GM19025 (cell line): ENCODE results near the gene SPDYE2.
"Not testable (repeated sequence)": the region's sequence is repeated elsewhere in the genome, so short reads cannot be mapped to it uniquely, and the experiment has no call there.

Source experiments
- ATAC-seq: cut with Tn5 transposase; IDR thresholded peaks from one replicate; pipeline ENCODE4 v1.9.1; 2021; ENCODE audit warnings: mild to moderate bottlenecking, low read depth, moderate library complexity; ENCODE audit not compliant: unreplicated experiment

Gene SPDYE2

GRCh38 chr7:102596036-102596435 lies 45.0 kb downstream of the SPDYE2 start:
- not testable (repeated sequence) for ATAC-seq

- not testable (repeated sequence) for ATAC-seq
These were observed 48.7 kb downstream of the SPDYE2 start for GRCh38 chr7:102599699-102600098.

- ATAC-seq, result not testable (repeated sequence)
These were observed 51.3 kb downstream of the SPDYE2 start for GRCh38 chr7:102602317-102602716.

GRCh38 chr7:102604431-102605145 lies 53.6 kb downstream of the SPDYE2 start:
- not testable (repeated sequence) for ATAC-seq

- not testable (repeated sequence) for ATAC-seq
These were observed 55.8 kb downstream of the SPDYE2 start for GRCh38 chr7:102606848-102607247.

GRCh38 chr7:102609734-102610133 lies 58.7 kb downstream of the SPDYE2 start:
- ATAC-seq, result not testable (repeated sequence)

- ATAC-seq, result not testable (repeated sequence)
These were observed 59.4 kb downstream of the SPDYE2 start for GRCh38 chr7:102610441-102610840.

GRCh38 chr7:102611013-102611674 lies 60.1 kb downstream of the SPDYE2 start:
- peak; percentile 33 for ATAC-seq

- ATAC-seq, result not testable (repeated sequence)
These were observed 60.8 kb downstream of the SPDYE2 start for GRCh38 chr7:102611675-102612325.
